ENCODE measurements around the gene MPRIP. TPM values are rescaled to one million over a fixed set of nuclear protein-coding genes. Genes with fewer than 3 reads are reported as not detected.

The MPRIP gene
- total RNA-seq, 1 experiment from 2014 or later = 258 TPM

DNA sequence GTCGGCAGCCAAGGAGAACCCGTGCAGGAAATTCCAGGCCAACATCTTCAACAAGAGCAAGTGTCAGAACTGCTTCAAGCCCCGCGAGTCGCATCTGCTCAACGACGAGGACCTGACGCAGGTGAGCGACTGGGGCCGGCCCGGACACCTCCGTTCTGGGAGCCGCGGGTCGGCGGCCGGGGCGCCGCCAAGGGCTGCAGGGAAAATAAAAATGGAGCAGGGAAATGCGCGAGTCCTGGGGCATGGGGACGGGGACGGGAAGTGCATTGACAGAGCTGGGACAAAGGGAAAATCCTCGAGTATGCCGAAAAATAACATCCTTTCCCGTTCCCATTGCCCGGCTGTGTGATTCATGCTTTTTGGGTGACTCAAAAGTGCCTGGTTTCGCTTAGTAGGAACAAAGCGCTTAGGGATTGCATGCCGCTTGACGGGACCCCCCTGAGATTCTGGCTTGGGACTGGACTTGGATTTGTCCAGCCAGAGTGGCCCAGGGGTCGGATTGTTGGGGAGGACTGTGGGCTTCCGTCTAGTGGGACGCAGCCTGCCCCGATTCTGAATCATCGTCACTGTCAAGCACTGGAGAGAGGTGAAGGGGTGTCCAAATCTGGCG, 699 bp downstream of the MPRIP start:
- ChIA-PET CTCF (no interaction called here), POLR2A (interaction anchor here (3.0 kb wide), 1 partner anchor 15 kb away, joined by 17 read pairs; no protein-coding TSS in a partner anchor), RAD21 (ENCODE audit: low non-redundant PET in 1 of 2, low total read pairs in 2 of 2, uncharacterized antibody in 2 of 2, unreplicated experiment in 2 of 2) (no interaction called here)
- Histone ChIP-seq H3K9me2 (ENCODE audit: insufficient read depth) (no peaks in the 10 kb centered on the region), H3K27me3 (ENCODE audit: insufficient read depth, low read length) (no peaks in the 10 kb centered on the region), H3K79me2 (ENCODE audit: insufficient read depth, low read length) (peaks cover 53% of the 10 kb centered on the region), H3K4me2 (ENCODE audit: low read length) (peak overlapping the region; percentile 99), H4K20me1 (ENCODE audit: insufficient read depth) (peaks cover 9% of the 10 kb centered on the region; the same call in 1 of the 2 replicates), H3K9me3 (ENCODE audit: control insufficient read depth in 1 of 2, insufficient read depth in 1 of 2, low read depth in 1 of 2, low read length in 2 of 2) (no peaks in the 10 kb centered on the region), H3K36me3 (ENCODE audit: control insufficient read depth in 1 of 2, insufficient read depth in 2 of 2, low read length in 2 of 2) (no peaks in the 10 kb centered on the region; a peak in 2 of 4 replicates), H3K4me1 (ENCODE audit: control insufficient read depth in 1 of 2, insufficient read depth in 2 of 2, low read length in 2 of 2) (peaks cover 30 to 62% of the 10 kb centered on the region in 2 experiments), H2AFZ (ENCODE audit: low read depth, low read length, poor library complexity, severe bottlenecking) (no peak overlapping the region), H3K9ac (ENCODE audit: low read length) (peak overlapping the region; percentile 89), H3K4me3 (replicated peaks in 1 of 2; ENCODE audit: low read depth in 1 of 2, low read length in 2 of 2) (peak overlapping the region; percentile 95 to 98), H3K27ac (ENCODE audit: low read depth, low read length) (peak overlapping the region; percentile 49)
- no TSS peak for BruUV-seq (replicated peaks)
- TF ChIP-seq ZFX (IDR thresholded peaks at IDR 0.05) (0 out of 2 replicates have a peak, but pooled peaks have one; percentile 57), EGR1 (IDR thresholded peaks at IDR 0.05; ENCODE audit: low read depth) (no peak), EZH2 (IDR thresholded peaks at IDR 0.05) (no peak), RAD21 (IDR thresholded peaks at IDR 0.05; ENCODE audit: low read depth) (no peak), POLR2AphosphoS5 (IDR thresholded peaks at IDR 0.05; ENCODE audit: low read depth, low read length) (no peak)
- ATAC-seq (no peak), DNase-seq (ENCODE audit: low read depth, low spot score) (no peak)
- intact Hi-C loops (cut with micrococcal nuclease) = no loop called here

DNA sequence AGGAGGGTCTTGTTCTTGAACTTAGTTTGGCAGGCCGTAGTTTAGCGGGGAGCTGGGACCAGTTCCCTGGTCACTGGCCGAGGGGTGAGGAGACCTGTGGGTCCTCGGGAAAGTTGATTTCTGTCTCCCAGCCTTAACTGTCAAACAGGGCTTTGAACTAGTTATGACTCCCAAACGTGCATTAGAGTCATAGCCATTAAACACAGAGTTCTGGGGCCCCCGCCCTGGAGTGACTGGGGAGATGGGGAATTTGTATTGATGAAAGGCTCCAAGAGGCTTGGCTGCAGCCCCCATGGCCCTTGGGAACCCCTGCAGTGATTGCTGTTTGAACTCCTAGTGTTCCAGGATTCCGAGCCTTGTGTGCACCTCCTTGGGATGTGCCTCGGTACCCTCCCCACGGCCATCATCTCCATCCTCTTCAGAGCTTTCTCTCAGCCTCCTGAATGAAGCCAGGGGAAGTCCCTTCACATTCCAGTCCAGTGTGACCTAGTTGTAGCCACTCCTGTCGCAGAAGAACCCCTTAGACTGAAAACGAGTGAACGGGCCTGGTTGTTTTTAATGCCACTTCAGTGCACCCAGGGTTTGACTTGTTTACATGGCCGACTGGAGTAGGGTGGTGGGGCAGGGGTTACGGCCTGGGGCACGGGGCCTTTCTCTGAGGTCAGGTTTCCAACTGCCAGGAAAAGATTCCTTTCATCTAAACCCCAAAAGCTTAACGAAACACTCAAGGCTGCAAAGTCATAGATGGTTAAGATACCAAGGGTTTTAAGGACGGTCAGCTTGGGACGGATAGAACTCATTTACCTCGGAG, 1.4 kb downstream of the MPRIP start:
- Histone ChIP-seq H3K9ac (ENCODE audit: low read length) (peak overlapping the region; percentile 89), H3K79me2 (ENCODE audit: insufficient read depth, low read length) (peaks cover 60% of the 10 kb centered on the region), H3K4me3 (replicated peaks in 1 of 2; ENCODE audit: low read depth in 1 of 2, low read length in 2 of 2) (peak overlapping the region; percentile 95 to 98), H3K9me2 (ENCODE audit: insufficient read depth) (no peaks in the 10 kb centered on the region), H3K36me3 (ENCODE audit: control insufficient read depth in 1 of 2, insufficient read depth in 2 of 2, low read length in 2 of 2) (no peaks in the 10 kb centered on the region; a peak in 2 of 4 replicates), H3K4me1 (ENCODE audit: control insufficient read depth in 1 of 2, insufficient read depth in 2 of 2, low read length in 2 of 2) (peaks cover 30 to 66% of the 10 kb centered on the region in 2 experiments), H2AFZ (ENCODE audit: low read depth, low read length, poor library complexity, severe bottlenecking) (no peak overlapping the region), H3K4me2 (ENCODE audit: low read length) (peak overlapping the region; percentile 99), H4K20me1 (ENCODE audit: insufficient read depth) (peaks cover 9% of the 10 kb centered on the region; the same call in 1 of the 2 replicates), H3K27me3 (ENCODE audit: insufficient read depth, low read length) (no peaks in the 10 kb centered on the region), H3K27ac (ENCODE audit: low read depth, low read length) (peak overlapping the region; percentile 49), H3K9me3 (ENCODE audit: control insufficient read depth in 1 of 2, insufficient read depth in 1 of 2, low read depth in 1 of 2, low read length in 2 of 2) (no peaks in the 10 kb centered on the region)
- ATAC-seq (no peak), DNase-seq (ENCODE audit: low read depth, low spot score) (no peak)
- POLR2A ChIA-PET = no interaction called here
- CTCF ChIA-PET = no interaction called here
- RAD21 ChIA-PET (ENCODE audit: low non-redundant PET in 1 of 2, low total read pairs in 2 of 2, uncharacterized antibody in 2 of 2, unreplicated experiment in 2 of 2) = no interaction called here
- BruUV-seq (replicated peaks) = TSS peak; percentile 45
- intact Hi-C loops (cut with micrococcal nuclease) = no loop called here
- TF ChIP-seq, protein P1, sequence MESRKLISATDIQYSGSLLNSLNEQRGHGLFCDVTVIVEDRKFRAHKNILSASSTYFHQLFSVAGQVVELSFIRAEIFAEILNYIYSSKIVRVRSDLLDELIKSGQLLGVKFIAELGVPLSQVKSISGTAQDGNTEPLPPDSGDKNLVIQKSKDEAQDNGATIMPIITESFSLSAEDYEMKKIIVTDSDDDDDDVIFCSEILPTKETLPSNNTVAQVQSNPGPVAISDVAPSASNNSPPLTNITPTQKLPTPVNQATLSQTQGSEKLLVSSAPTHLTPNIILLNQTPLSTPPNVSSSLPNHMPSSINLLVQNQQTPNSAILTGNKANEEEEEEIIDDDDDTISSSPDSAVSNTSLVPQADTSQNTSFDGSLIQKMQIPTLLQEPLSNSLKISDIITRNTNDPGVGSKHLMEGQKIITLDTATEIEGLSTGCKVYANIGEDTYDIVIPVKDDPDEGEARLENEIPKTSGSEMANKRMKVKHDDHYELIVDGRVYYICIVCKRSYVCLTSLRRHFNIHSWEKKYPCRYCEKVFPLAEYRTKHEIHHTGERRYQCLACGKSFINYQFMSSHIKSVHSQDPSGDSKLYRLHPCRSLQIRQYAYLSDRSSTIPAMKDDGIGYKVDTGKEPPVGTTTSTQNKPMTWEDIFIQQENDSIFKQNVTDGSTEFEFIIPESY (IDR thresholded peaks at IDR 0.05; ENCODE audit: extremely low read depth, insufficient replicate concordance, low read length) = no peak
- TF ChIP-seq, protein P2, sequence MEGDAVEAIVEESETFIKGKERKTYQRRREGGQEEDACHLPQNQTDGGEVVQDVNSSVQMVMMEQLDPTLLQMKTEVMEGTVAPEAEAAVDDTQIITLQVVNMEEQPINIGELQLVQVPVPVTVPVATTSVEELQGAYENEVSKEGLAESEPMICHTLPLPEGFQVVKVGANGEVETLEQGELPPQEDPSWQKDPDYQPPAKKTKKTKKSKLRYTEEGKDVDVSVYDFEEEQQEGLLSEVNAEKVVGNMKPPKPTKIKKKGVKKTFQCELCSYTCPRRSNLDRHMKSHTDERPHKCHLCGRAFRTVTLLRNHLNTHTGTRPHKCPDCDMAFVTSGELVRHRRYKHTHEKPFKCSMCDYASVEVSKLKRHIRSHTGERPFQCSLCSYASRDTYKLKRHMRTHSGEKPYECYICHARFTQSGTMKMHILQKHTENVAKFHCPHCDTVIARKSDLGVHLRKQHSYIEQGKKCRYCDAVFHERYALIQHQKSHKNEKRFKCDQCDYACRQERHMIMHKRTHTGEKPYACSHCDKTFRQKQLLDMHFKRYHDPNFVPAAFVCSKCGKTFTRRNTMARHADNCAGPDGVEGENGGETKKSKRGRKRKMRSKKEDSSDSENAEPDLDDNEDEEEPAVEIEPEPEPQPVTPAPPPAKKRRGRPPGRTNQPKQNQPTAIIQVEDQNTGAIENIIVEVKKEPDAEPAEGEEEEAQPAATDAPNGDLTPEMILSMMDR (IDR thresholded peaks at IDR 0.05 in 2 of 3, conservative IDR thresholded peaks at IDR 0.05 in 1 of 3; ENCODE audit: borderline replicate concordance in 1 of 3, insufficient read depth in 1 of 3, low read depth in 2 of 3, low read length in 2 of 3) = no peak
- TF ChIP-seq RAD21 (IDR thresholded peaks at IDR 0.05; ENCODE audit: low read depth) = no peak
- TF ChIP-seq SP1 (IDR thresholded peaks at IDR 0.05; ENCODE audit: low read depth) = no peak
- TF ChIP-seq, protein P3, sequence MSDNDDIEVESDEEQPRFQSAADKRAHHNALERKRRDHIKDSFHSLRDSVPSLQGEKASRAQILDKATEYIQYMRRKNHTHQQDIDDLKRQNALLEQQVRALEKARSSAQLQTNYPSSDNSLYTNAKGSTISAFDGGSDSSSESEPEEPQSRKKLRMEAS (IDR thresholded peaks at IDR 0.05) = no peak
- TF ChIP-seq EGR1 (IDR thresholded peaks at IDR 0.05; ENCODE audit: low read depth) = no peak
- TF ChIP-seq JUND (IDR thresholded peaks at IDR 0.05) = no peak
- no peak for TF ChIP-seq TCF7L2 (IDR thresholded peaks at IDR 0.05; ENCODE audit: borderline replicate concordance, extremely low read depth, insufficient read depth, insufficient read length)
- TF ChIP-seq, protein P4, sequence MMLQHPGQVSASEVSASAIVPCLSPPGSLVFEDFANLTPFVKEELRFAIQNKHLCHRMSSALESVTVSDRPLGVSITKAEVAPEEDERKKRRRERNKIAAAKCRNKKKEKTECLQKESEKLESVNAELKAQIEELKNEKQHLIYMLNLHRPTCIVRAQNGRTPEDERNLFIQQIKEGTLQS (IDR thresholded peaks at IDR 0.05) = no peak
- no peak for TF ChIP-seq SIN3A (IDR thresholded peaks at IDR 0.05; ENCODE audit: low read depth)
